H1 (cell line): ENCODE data around the gene TLL2. TPM values are rescaled to one million over a fixed set of nuclear protein-coding genes. Genes with fewer than 3 reads are reported as not detected.

ENCODE experiments used
- CBX8 ChIP-seq: fragments of 300-800, 300-1000 bp; sonication (generic); IDR thresholded peaks from 2 replicates; pipeline ENCODE4 v1.7.1; 2016; ENCODE audit warnings: low read depth, low read length, borderline replicate concordance
- FOSL1 ChIP-seq: IDR thresholded peaks from 2 replicates; pipeline ENCODE4 v1.6.1; 2011; ENCODE audit warnings: mild to moderate bottlenecking, low read depth, low read length, moderate library complexity; ENCODE audit not compliant: insufficient read depth
- JUN ChIP-seq: IDR thresholded peaks from 2 replicates; pipeline ENCODE4 v1.6.1; 2011; ENCODE audit warnings: low read depth, mild to moderate bottlenecking, improper control_type of control experiment, low read length
- JUND ChIP-seq: IDR thresholded peaks from 2 replicates; pipeline ENCODE4 v1.6.1; 2011; ENCODE audit warnings: mild to moderate bottlenecking, improper control_type of control experiment, low read length
- NRF1 ChIP-seq: IDR thresholded peaks from 2 replicates; pipeline ENCODE4 v1.6.1; 2011; ENCODE audit warnings: mild to moderate bottlenecking, low read depth, low read length, improper control_type of control experiment
- PHF8 ChIP-seq: fragments of 200-600 bp; sonication (generic); conservative IDR thresholded peaks from 2 replicates; pipeline ENCODE4 v1.7.1; 2012; ENCODE audit warnings: low read depth, mild to moderate bottlenecking, inconsistent platforms, low read length, moderate library complexity
- POLR2AphosphoS5 ChIP-seq: IDR thresholded peaks from 2 replicates; pipeline ENCODE4 v1.6.1; 2011; ENCODE audit warnings: low read depth, low read length
- SUZ12 ChIP-seq: fragments of 200-600 bp; sonication (generic); IDR thresholded peaks from 2 replicates; pipeline ENCODE4 v1.6.1; 2012; ENCODE audit warnings: mild to moderate bottlenecking, inconsistent platforms, low read length, moderate library complexity, mixed read lengths
- polyA plus RNA-seq, 7 experiments: library from polyadenylated mRNA; depleted of rRNA in 3 of 7; stranded (reverse) in 5 of 7; unstranded in 2 of 7; fragments of >200 nt in 5 of 7; fragments of 200-250 nt in 2 of 7; gene quantifications; 1 replicate in 5 of 7; 2 replicates in 1 of 7; 4 replicates in 1 of 7; pipeline versions ENCODE4 v1.2.1 to v1.2.3, GENCODE V29; 2011 to 2013; ENCODE audit warnings: missing spikeins in 2 of 7, mixed read lengths in 2 of 7
- total RNA-seq: library from RNA; stranded (reverse); fragmentation: NEBNext Ultra II Directional; extraction: Animal tissue kit (Norgen Biotek cat#: 25700); gene quantifications from 2 replicates; pipeline ENCODE4 v1.2.1, GENCODE V29; 2021

TLL2 gene
- total and polyA plus RNA-seq, 2 of the 8 experiments (the other 6 are each of a cell fraction or from before 2014, with no cell fraction given), result 2.4 to 3.2 TPM

- TF ChIP-seq JUN (no peak), SUZ12 (no peak), JUND (no peak), CBX8 (no peak), NRF1 (no peak), POLR2AphosphoS5 (no peak), FOSL1 (no peak), PHF8 (no peak)
These were observed 50.2 kb downstream of the TLL2 start (continued) for GRCh38 chr10:96463562-96463961.
